ENCODE data around the gene CAMKMT. TPM values are rescaled to one million over a fixed set of nuclear protein-coding genes. Genes with fewer than 3 reads are reported as not detected.

The CAMKMT gene
- total RNA-seq, 1 experiment from 2014 or later: 2.7 TPM

DNA sequence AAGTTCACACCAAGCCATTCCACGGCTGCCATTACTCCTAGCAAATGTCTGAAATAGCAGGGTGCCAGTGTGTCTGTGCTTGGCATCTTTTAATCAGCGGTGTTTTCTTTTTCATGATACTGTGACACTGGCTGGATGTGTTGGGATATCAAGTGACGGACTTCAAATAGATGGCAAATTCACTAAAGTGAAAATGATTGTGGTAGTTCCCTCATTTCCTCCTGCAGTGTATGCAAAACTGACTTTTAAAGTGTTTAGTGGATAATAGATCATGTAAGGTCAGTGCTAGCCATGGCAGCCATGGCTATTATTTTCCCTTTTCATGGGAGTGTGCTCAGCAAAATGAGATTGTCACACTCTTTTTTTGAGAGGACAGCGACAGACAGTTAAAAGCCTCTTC, 318.2 kb downstream of the CAMKMT start:
- no peaks in the 10 kb centered on the region for H3K9me3 ChIP-seq (ENCODE audit: low read length)
- CTCF ChIA-PET: no interaction called here
- no peaks in the 10 kb centered on the region for H3K36me3 ChIP-seq (ENCODE audit: low read depth, low read length)
- ATAC-seq (no peak), DNase-seq (no peak)
- H4K20me1 ChIP-seq (ENCODE audit: low read length): no peaks in the 10 kb centered on the region
- no peak overlapping the region for H3K4me3 ChIP-seq (ENCODE audit: low read length)
- POLR2A ChIA-PET (ENCODE audit: unreplicated experiment): no interaction called here
- no peaks in the 10 kb centered on the region for H3K4me1 ChIP-seq (ENCODE audit: insufficient read depth, low read length)
- no peaks in the 10 kb centered on the region for H3K79me2 ChIP-seq (ENCODE audit: low read length)
- no peak overlapping the region for H3K4me2 ChIP-seq (ENCODE audit: low read length)
- H3K27me3 ChIP-seq (ENCODE audit: low read length): no peaks in the 10 kb centered on the region
- H3K9ac ChIP-seq (ENCODE audit: low read length): no peak overlapping the region
- BruUV-seq (replicated peaks): no TSS peak
- intact Hi-C loops (cut with micrococcal nuclease): no loop called here
- H3K27ac ChIP-seq (ENCODE audit: low read length): no peak overlapping the region
- H3F3A ChIP-seq (ENCODE audit: low read length, unreplicated experiment): no peaks in the 10 kb centered on the region
- no peak overlapping the region for H2AFZ ChIP-seq (ENCODE audit: low read length)
- TF ChIP-seq EZH2phosphoT487 (IDR thresholded peaks at IDR 0.05; ENCODE audit: borderline replicate concordance, low read length): no peak
- TF ChIP-seq EZH2 (IDR thresholded peaks at IDR 0.05; ENCODE audit: low read length, unreplicated experiment): no peak
- TF ChIP-seq, protein P1, sequence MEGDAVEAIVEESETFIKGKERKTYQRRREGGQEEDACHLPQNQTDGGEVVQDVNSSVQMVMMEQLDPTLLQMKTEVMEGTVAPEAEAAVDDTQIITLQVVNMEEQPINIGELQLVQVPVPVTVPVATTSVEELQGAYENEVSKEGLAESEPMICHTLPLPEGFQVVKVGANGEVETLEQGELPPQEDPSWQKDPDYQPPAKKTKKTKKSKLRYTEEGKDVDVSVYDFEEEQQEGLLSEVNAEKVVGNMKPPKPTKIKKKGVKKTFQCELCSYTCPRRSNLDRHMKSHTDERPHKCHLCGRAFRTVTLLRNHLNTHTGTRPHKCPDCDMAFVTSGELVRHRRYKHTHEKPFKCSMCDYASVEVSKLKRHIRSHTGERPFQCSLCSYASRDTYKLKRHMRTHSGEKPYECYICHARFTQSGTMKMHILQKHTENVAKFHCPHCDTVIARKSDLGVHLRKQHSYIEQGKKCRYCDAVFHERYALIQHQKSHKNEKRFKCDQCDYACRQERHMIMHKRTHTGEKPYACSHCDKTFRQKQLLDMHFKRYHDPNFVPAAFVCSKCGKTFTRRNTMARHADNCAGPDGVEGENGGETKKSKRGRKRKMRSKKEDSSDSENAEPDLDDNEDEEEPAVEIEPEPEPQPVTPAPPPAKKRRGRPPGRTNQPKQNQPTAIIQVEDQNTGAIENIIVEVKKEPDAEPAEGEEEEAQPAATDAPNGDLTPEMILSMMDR (conservative IDR thresholded peaks at IDR 0.05; ENCODE audit: low read depth, low read length): no peak
- no peaks in the 10 kb centered on the region for H3K9me2 ChIP-seq (replicated peaks; ENCODE audit: low read length)

DNA sequence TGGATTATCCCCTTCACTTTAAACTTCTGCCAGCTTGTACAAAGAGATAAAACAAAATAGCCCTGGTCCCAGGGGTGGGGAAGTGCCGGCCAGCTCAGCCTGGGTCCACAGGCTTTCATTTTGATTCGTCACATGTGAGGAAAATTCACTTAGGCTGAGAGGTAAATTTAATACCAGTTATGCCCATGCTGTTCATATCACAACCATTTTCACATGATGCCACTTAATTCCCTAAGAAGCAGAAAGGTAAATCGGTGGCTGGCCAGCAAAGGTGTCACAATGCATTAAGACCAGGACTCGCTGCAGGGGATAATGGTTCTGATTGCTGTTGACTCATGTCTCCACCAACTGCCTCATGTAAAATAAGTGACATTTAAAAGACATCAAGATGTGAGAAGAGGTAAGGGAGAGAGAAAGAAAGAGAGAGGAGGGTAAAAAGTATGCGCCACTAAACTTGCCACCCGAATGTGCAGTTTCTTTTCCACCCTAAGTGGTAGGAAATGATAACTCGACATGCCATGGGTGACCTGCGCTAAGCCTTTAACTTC, 318.8 kb downstream of the CAMKMT start:
- Histone ChIP-seq H3K27me3 (ENCODE audit: low read length) (no peaks in the 10 kb centered on the region), H3K79me2 (ENCODE audit: low read length) (no peaks in the 10 kb centered on the region), H3K36me3 (ENCODE audit: low read depth, low read length) (no peaks in the 10 kb centered on the region), H3K4me3 (ENCODE audit: low read length) (no peak overlapping the region), H3K9ac (ENCODE audit: low read length) (no peak overlapping the region), H3K9me3 (ENCODE audit: low read length) (no peaks in the 10 kb centered on the region), H3K4me2 (ENCODE audit: low read length) (no peak overlapping the region), H3K9me2 (replicated peaks; ENCODE audit: low read length) (no peaks in the 10 kb centered on the region), H3K4me1 (ENCODE audit: insufficient read depth, low read length) (no peaks in the 10 kb centered on the region), H4K20me1 (ENCODE audit: low read length) (no peaks in the 10 kb centered on the region), H3K27ac (ENCODE audit: low read length) (no peak overlapping the region), H3F3A (ENCODE audit: low read length, unreplicated experiment) (no peaks in the 10 kb centered on the region), H2AFZ (ENCODE audit: low read length) (no peak overlapping the region)
- no TSS peak for BruUV-seq (replicated peaks)
- ATAC-seq (no peak), DNase-seq (no peak)
- TF ChIP-seq EZH2 (IDR thresholded peaks at IDR 0.05; ENCODE audit: low read length, unreplicated experiment): no peak
- no peak for TF ChIP-seq EZH2phosphoT487 (IDR thresholded peaks at IDR 0.05; ENCODE audit: borderline replicate concordance, low read length)
- TF ChIP-seq, protein P1 (conservative IDR thresholded peaks at IDR 0.05; ENCODE audit: low read depth, low read length): no peak
- POLR2A ChIA-PET (ENCODE audit: unreplicated experiment): no interaction called here
- intact Hi-C loops (cut with micrococcal nuclease): no loop called here
- CTCF ChIA-PET: no interaction called here

DNA sequence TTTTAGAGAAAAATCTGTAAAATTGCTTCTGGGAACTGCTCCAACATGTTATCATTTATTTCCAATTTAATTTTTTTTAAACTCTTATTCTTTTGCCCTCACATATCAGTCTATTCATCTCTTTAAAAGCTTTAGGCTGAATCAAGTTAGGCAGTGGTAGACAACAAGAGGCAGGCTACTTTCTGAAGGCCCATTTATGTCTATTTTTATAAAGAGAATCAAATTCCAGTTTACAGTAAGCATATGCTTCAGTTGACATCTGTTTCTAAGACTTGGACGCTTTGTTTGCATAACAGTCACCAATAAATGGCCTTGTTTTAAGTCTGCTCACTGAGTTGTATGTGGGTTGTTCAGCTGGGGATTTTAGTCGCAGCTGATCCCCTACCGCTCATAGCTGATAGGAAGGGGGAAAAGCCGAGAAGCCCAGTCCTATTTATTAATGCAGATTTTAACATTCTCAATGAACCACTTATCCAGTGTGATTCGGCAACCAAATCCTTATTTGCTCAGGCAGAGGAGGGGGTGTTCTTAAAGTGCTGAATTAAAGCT, 319.3 kb downstream of the CAMKMT start:
- H3K79me2 ChIP-seq (ENCODE audit: low read length): no peaks in the 10 kb centered on the region
- TF ChIP-seq, protein P1 (conservative IDR thresholded peaks at IDR 0.05; ENCODE audit: low read depth, low read length): no peak
- intact Hi-C loops (cut with micrococcal nuclease): no loop called here
- no peaks in the 10 kb centered on the region for H3K36me3 ChIP-seq (ENCODE audit: low read depth, low read length)
- no peaks in the 10 kb centered on the region for H3K4me1 ChIP-seq (ENCODE audit: insufficient read depth, low read length)
- no peak overlapping the region for H3K4me2 ChIP-seq (ENCODE audit: low read length)
- no peaks in the 10 kb centered on the region for H3F3A ChIP-seq (ENCODE audit: low read length, unreplicated experiment)
- no peak overlapping the region for H3K4me3 ChIP-seq (ENCODE audit: low read length)
- POLR2A ChIA-PET (ENCODE audit: unreplicated experiment): no interaction called here
- DNase-seq (no peak), ATAC-seq (no peak)
- H3K27me3 ChIP-seq (ENCODE audit: low read length): no peaks in the 10 kb centered on the region
- H3K9ac ChIP-seq (ENCODE audit: low read length): no peak overlapping the region
- H4K20me1 ChIP-seq (ENCODE audit: low read length): no peaks in the 10 kb centered on the region
- H2AFZ ChIP-seq (ENCODE audit: low read length): no peak overlapping the region
- CTCF ChIA-PET: no interaction called here
- no TSS peak for BruUV-seq (replicated peaks)
- H3K9me3 ChIP-seq (ENCODE audit: low read length): no peaks in the 10 kb centered on the region
- no peaks in the 10 kb centered on the region for H3K9me2 ChIP-seq (replicated peaks; ENCODE audit: low read length)
- no peak overlapping the region for H3K27ac ChIP-seq (ENCODE audit: low read length)

Measured in PC-3 (cell line).